ENCODE results near the gene PLCL2.
"Not testable (repeated sequence)": the region's sequence is repeated elsewhere in the genome, so short reads cannot be mapped to it uniquely, and the experiment has no call there.

Gene PLCL2

GRCh38 chr3:16957852-16958251 is 73.1 kb downstream of the PLCL2 start:
- in situ Hi-C loops (cut with MboI; ENCODE audit: low sequenced_read_pairs), result not testable (repeated sequence)

GRCh38 chr3:16960125-16960524 is 75.4 kb downstream of the PLCL2 start:
- in situ Hi-C loops (cut with MboI; ENCODE audit: low sequenced_read_pairs), result no loop called here

- in situ Hi-C loops (cut with MboI; ENCODE audit: low sequenced_read_pairs), result no loop called here
These were observed 77.0 kb downstream of the PLCL2 start for GRCh38 chr3:16961621-16962205.

- in situ Hi-C loops (cut with MboI; ENCODE audit: low sequenced_read_pairs), result no loop called here
These were observed 90.3 kb downstream of the PLCL2 start for GRCh38 chr3:16975083-16975482.

GRCh38 chr3:16978234-16978920 is 93.6 kb downstream of the PLCL2 start:
- in situ Hi-C loops (cut with MboI; ENCODE audit: low sequenced_read_pairs), result no loop called here

- in situ Hi-C loops (cut with MboI; ENCODE audit: low sequenced_read_pairs), result no loop called here
These were observed 94.1 kb downstream of the PLCL2 start for GRCh38 chr3:16978921-16979271.

GRCh38 chr3:16979769-16980515 is 95.2 kb downstream of the PLCL2 start:
- in situ Hi-C loops (cut with MboI; ENCODE audit: low sequenced_read_pairs), result not testable (repeated sequence)

GRCh38 chr3:16980526-16980925 is 95.8 kb downstream of the PLCL2 start:
- in situ Hi-C loops (cut with MboI; ENCODE audit: low sequenced_read_pairs), result not testable (repeated sequence)

GRCh38 chr3:16982460-16982859 is 97.7 kb downstream of the PLCL2 start:
- in situ Hi-C loops (cut with MboI; ENCODE audit: low sequenced_read_pairs), result no loop called here

- in situ Hi-C loops (cut with MboI; ENCODE audit: low sequenced_read_pairs), result no loop called here
These were observed 100.9 kb downstream of the PLCL2 start for GRCh38 chr3:16985608-16986007.

- in situ Hi-C loops (cut with MboI; ENCODE audit: low sequenced_read_pairs), result no loop called here
These were observed 102.4 kb downstream of the PLCL2 start for GRCh38 chr3:16987141-16987540.

GRCh38 chr3:16990163-16990562 is 105.4 kb downstream of the PLCL2 start:
- in situ Hi-C loops (cut with MboI; ENCODE audit: low sequenced_read_pairs), result no loop called here

GRCh38 chr3:16992198-16992597 is 107.4 kb downstream of the PLCL2 start:
- in situ Hi-C loops (cut with MboI; ENCODE audit: low sequenced_read_pairs), result no loop called here

- in situ Hi-C loops (cut with MboI; ENCODE audit: low sequenced_read_pairs), result no loop called here
These were observed 108.5 kb downstream of the PLCL2 start for GRCh38 chr3:16993227-16993626.

GRCh38 chr3:16994854-16995525 is 110.2 kb downstream of the PLCL2 start:
- in situ Hi-C loops (cut with MboI; ENCODE audit: low sequenced_read_pairs), result no loop called here

- in situ Hi-C loops (cut with MboI; ENCODE audit: low sequenced_read_pairs), result no loop called here
These were observed 110.8 kb downstream of the PLCL2 start for GRCh38 chr3:16995601-16996000.

GRCh38 chr3:16998236-16998923 is 113.6 kb downstream of the PLCL2 start:
- in situ Hi-C loops (cut with MboI; ENCODE audit: low sequenced_read_pairs), result no loop called here

GRCh38 chr3:16999161-16999560 is 114.4 kb downstream of the PLCL2 start:
- in situ Hi-C loops (cut with MboI; ENCODE audit: low sequenced_read_pairs), result no loop called here

- in situ Hi-C loops (cut with MboI; ENCODE audit: low sequenced_read_pairs), result no loop called here
These were observed 115.1 kb downstream of the PLCL2 start for GRCh38 chr3:16999871-17000270.

- in situ Hi-C loops (cut with MboI; ENCODE audit: low sequenced_read_pairs), result no loop called here
These were observed 118.7 kb downstream of the PLCL2 start for GRCh38 chr3:17003457-17003856.

All from hTERT RPE-1 (cell line).